Measurements from ENCODE around the gene EFCAB5. TPM values are rescaled to one million over a fixed set of nuclear protein-coding genes. Genes with fewer than 3 reads are reported as not detected.
A peak's percentile ranks its signal among the peaks of the same experiment; 100 is the strongest.

EFCAB5 gene
- total and polyA plus RNA-seq, 12 donors = 0.06 to 0.52 (median 0.15) TPM; not detected in 8

DNA sequence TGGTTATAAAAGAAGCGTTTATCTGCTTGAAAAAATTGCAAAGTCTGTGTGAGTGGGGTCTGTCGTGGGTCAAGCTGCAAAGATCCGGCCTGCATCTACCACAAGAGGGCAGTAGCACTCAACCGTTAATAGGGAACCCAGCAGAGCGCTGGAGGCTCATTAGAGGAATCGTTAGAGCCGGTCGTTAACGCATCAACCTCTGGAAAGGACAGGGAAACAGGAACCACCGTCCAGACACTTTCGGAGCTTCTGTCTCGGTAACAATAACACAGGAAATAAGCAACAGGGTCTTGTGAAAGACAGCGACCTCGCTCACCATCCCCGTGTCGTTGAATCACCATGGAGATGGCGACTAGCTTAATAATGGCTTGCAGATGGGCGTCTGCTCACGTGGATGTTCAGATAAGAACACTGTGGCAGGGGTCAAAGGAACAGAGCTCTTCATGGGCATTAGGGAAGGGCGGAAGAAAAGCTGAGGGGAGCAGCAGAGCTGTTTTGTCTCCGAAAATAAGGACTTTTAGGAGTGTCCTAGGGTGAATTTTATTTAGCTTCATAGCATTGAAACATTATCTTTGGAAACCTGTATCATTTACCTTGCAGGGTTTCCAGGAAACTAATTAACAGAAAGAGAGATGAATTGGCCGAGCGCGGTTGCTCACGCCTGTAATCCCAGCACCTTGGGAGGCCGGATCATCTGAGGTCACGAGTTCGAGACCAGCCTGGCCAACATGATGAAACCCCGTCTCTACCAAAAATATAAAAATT lies 163.3 kb downstream of the EFCAB5 start:
- H3K4me3 ChIP-seq = peak overlapping the region in 9 of 10 donors; percentile 25 to 50 (median 48)
- TF ChIP-seq, protein P1, sequence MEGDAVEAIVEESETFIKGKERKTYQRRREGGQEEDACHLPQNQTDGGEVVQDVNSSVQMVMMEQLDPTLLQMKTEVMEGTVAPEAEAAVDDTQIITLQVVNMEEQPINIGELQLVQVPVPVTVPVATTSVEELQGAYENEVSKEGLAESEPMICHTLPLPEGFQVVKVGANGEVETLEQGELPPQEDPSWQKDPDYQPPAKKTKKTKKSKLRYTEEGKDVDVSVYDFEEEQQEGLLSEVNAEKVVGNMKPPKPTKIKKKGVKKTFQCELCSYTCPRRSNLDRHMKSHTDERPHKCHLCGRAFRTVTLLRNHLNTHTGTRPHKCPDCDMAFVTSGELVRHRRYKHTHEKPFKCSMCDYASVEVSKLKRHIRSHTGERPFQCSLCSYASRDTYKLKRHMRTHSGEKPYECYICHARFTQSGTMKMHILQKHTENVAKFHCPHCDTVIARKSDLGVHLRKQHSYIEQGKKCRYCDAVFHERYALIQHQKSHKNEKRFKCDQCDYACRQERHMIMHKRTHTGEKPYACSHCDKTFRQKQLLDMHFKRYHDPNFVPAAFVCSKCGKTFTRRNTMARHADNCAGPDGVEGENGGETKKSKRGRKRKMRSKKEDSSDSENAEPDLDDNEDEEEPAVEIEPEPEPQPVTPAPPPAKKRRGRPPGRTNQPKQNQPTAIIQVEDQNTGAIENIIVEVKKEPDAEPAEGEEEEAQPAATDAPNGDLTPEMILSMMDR (IDR thresholded peaks at IDR 0.05) = peak; percentile 73 to 96 (median 92)
- WGBS, 2 donors = 23 to 24% methylated on average over 29 of the region's 29 CpGs

DNA sequence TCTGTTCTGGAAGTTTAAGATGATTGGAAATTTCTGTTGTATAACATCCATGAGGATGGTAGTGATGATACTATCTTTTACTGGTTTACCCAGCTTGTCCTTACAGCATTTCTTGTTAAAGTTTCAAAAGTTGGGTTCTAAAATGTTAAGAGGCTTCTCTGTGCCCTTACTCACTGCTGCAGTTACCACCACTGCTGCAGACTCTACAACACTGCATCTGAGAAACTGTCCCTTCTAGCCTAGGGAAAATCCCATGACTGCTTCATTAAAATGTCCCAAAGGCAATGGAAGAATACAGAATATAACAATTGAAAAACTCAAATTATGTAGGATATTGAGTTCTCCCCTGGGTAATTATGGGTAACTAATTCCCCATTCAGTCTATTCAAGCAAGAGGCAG lies 171.4 kb downstream of the EFCAB5 start:
- Histone ChIP-seq H3K27me3 (no peaks in the 10 kb centered on the region), H3K27ac (no peak overlapping the region), H3K36me3 (no peaks in the 10 kb centered on the region), H3K9me3 (no peaks in the 10 kb centered on the region), H3K4me1 (peaks cover 0 to 9% (median 4%) of the 10 kb centered on the region in 9 donors), H3K4me3 (no peak overlapping the region)
- intact Hi-C loops (cut with DNase I) = no loop called here
- ATAC-seq (no peak), DNase-seq (no peak)
- TF ChIP-seq, protein P1 (IDR thresholded peaks at IDR 0.05) = no peak

More for the DNA sequence above, 163.3 kb downstream of the EFCAB5 start:
- Histone ChIP-seq H3K9me3 (no peaks in the 10 kb centered on the region), H3K27ac (peak overlapping the region in 5 of 10 donors; percentile 9 to 51 (median 35)), H3K27me3 (no peaks in the 10 kb centered on the region), H3K36me3 (no peaks in the 10 kb centered on the region), H3K4me1 (peaks cover 0 to 14% (median 0%) of the 10 kb centered on the region in 9 donors)
- peak; percentile 54 to 84 for DNase-seq
- peak; percentile 92 to 99 (median 97) for ATAC-seq
- intact Hi-C loops (cut with DNase I) = loop anchor here in 8 of 10 donors (2.0 to 10.0 kb wide), 6 partner anchors 170 to 233 kb away; partner anchors contain the start of gene TMIGD1 (in 2 of the 8)

DNA sequence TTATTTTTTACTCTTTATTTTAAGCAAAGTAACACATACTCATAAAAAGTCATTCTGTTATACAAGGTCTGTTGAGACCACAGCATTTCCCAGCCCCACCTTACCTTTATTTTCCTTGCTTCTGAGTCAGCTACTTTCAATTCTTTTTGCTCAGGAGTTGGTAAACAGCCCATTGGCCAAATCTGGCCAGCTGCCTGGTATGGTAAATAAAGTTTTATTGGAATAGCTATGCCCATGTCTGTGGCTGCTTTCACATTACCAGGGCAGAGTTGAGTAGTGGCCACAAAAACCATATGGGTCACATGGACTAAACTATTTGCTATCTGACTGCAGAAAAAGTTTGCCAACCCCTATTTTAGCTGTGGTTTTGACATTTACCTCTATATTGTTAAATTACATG lies 171.8 kb downstream of the EFCAB5 start:
- Histone ChIP-seq H3K4me1 (peaks cover 2 to 13% (median 8%) of the 10 kb centered on the region in 9 donors), H3K36me3 (no peaks in the 10 kb centered on the region), H3K27me3 (no peaks in the 10 kb centered on the region), H3K9me3 (no peaks in the 10 kb centered on the region), H3K27ac (no peak overlapping the region), H3K4me3 (no peak overlapping the region)
- DNase-seq (no peak), ATAC-seq (no peak)
- TF ChIP-seq, protein P1 (IDR thresholded peaks at IDR 0.05) = no peak
- intact Hi-C loops (cut with DNase I) = no loop called here

DNA sequence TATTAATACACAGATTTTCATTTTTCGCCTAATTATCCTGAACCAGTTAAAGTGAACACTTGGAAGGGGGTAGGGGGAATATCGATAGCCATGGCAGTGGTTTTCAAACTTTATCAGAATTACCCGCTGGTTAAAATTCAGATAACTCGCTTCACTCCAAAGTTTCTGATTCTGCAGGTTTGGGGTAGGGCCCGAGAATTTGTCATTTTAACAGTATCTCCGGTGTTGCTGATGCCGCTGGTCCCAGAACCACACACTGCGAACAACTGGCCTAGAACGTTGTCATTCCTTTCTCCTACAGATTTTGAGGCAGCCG lies 174.9 kb downstream of the EFCAB5 start:
- intact Hi-C loops (cut with DNase I) = loop anchor here in 2 of 10 donors (5.0 kb wide), 2 partner anchors 221 to 226 kb away; no protein-coding TSS in a partner anchor
- Histone ChIP-seq H3K36me3 (peaks cover 0 to 28% (median 0%) of the 10 kb centered on the region in 9 donors), H3K27me3 (no peaks in the 10 kb centered on the region), H3K4me1 (peaks cover 3 to 43% (median 29%) of the 10 kb centered on the region in 9 donors), H3K9me3 (no peaks in the 10 kb centered on the region), H3K4me3 (peak overlapping the region; percentile 60 to 85 (median 71)), H3K27ac (peak overlapping the region; percentile 88 to 98 (median 94))
- ATAC-seq (peak in 2 of 8 donors; percentile 2 to 5), DNase-seq (no peak)
- TF ChIP-seq, protein P1 (IDR thresholded peaks at IDR 0.05) = no peak
- WGBS, 2 donors = 12% methylated on average over 10 of the region's 10 CpGs
